CD4-positive, alpha-beta T cell treated with Interleukin-2 at 100 ng/mL for 4 hours (primary cell): ENCODE measurements around the gene BCKDK.
A peak's percentile ranks its signal among the peaks of the same experiment; 100 is the strongest.

ENCODE experiments used
- DNase-seq: peaks from one replicate; pipeline ENCODE4 v3.0.0-alpha.2; 2020; ENCODE audit warnings: low spot score

Gene BCKDK

GRCh38 chr16:31080035-31080629 is 28.1 kb upstream of the BCKDK start:
- DNase-seq: no peak

GRCh38 chr16:31080756-31081419 is 27.3 kb upstream of the BCKDK start:
- no peak for DNase-seq

- DNase-seq: no peak
These were observed 26.5 kb upstream of the BCKDK start for GRCh38 chr16:31081428-31082351.

GRCh38 chr16:31082368-31083045 is 25.7 kb upstream of the BCKDK start:
- no peak for DNase-seq

- DNase-seq: no peak
These were observed 25.1 kb upstream of the BCKDK start for GRCh38 chr16:31083081-31083480.

- DNase-seq: no peak
These were observed 24.6 kb upstream of the BCKDK start for GRCh38 chr16:31083556-31083955.

- no peak for DNase-seq
These were observed 24.2 kb upstream of the BCKDK start for GRCh38 chr16:31083981-31084380.

GRCh38 chr16:31084584-31085302 is 23.4 kb upstream of the BCKDK start:
- no peak for DNase-seq

- no peak for DNase-seq
These were observed 22.8 kb upstream of the BCKDK start for GRCh38 chr16:31085411-31085810.

GRCh38 chr16:31085873-31086628 is 22.1 kb upstream of the BCKDK start:
- no peak for DNase-seq

GRCh38 chr16:31086629-31086906 is 21.6 kb upstream of the BCKDK start:
- no peak for DNase-seq

GRCh38 chr16:31087481-31087880 is 20.7 kb upstream of the BCKDK start:
- DNase-seq: no peak

- DNase-seq: no peak
These were observed 20.2 kb upstream of the BCKDK start for GRCh38 chr16:31087971-31088370.

GRCh38 chr16:31088459-31089183 is 19.6 kb upstream of the BCKDK start, which contains the start of gene PRSS53:
PRSS53 (minus strand) TSS chr16:31088943; CDS start chr16:31088809, 134 bp downstream.
- no peak for DNase-seq

GRCh38 chr16:31089199-31089598 is 19.0 kb upstream of the BCKDK start:
- DNase-seq: no peak

GRCh38 chr16:31090540-31090939 is 17.6 kb upstream of the BCKDK start:
- no peak for DNase-seq

- DNase-seq: no peak
These were observed 15.9 kb upstream of the BCKDK start for GRCh38 chr16:31092330-31092729.

GRCh38 chr16:31093132-31093703 is 15.0 kb upstream of the BCKDK start:
- DNase-seq: no peak

GRCh38 chr16:31094088-31094423 is 14.1 kb upstream of the BCKDK start:
- no peak for DNase-seq

GRCh38 chr16:31094424-31095120 is 13.6 kb upstream of the BCKDK start, which contains the start of gene VKORC1:
VKORC1 (minus strand) TSS chr16:31094797; CDS start chr16:31094729, 68 bp downstream.
- DNase-seq: peak; percentile 94
